Measurements from ENCODE around the gene POLR3K.

- TF ChIP-seq FOXK2 (IDR thresholded peaks at IDR 0.05), result no peak
- no peak for TF ChIP-seq SUZ12 (IDR thresholded peaks at IDR 0.05)
- TF ChIP-seq TARDBP (IDR thresholded peaks at IDR 0.05), result no peak
- TF ChIP-seq FOXM1 (IDR thresholded peaks at IDR 0.05; ENCODE audit: borderline replicate concordance), result no peak
- TF ChIP-seq ARNT (IDR thresholded peaks at IDR 0.05), result no peak
- TF ChIP-seq SP1 (IDR thresholded peaks at IDR 0.05), result no peak
- no peak for TF ChIP-seq HDGF (IDR thresholded peaks at IDR 0.05; ENCODE audit: borderline replicate concordance)
Observed at GRCh38 chr16:74051-74746, 20.8 kb upstream of the POLR3K start.
